K562 (cell line): Measurements from ENCODE around the gene HCN3. TPM values are rescaled to one million over a fixed set of nuclear protein-coding genes. Genes with fewer than 3 reads are reported as not detected.

Experiments
- AFF1 ChIP-seq, 2 experiments: fragments of 450-650 bp; IDR thresholded peaks; 2 replicates each; pipeline ENCODE4 v1.6.1; 2018; ENCODE audit warnings: mild to moderate bottlenecking in 2 of 2, low read depth in 1 of 2; ENCODE audit not compliant: partially characterized antibody in 2 of 2
- HLTF ChIP-seq: fragments of 450-650 bp; IDR thresholded peaks from 2 replicates; pipeline ENCODE4 v1.6.1; 2016
- NCOA6 ChIP-seq: fragments of 450-650 bp; IDR thresholded peaks from 2 replicates; pipeline ENCODE4 v1.6.1; 2017; ENCODE audit warnings: mild to moderate bottlenecking
- RHOXF2B ChIP-seq: fragments of 250-450 bp; sonication (Bioruptor Pico); conservative IDR thresholded peaks from 2 replicates; pipeline ENCODE4 v1.5.1; 2021
- RUNX1 ChIP-seq: sonication (generic); IDR thresholded peaks from 2 replicates; pipeline ENCODE4 v1.6.1; 2016; ENCODE audit warnings: antibody characterized with exemption, low read depth
- TGIF2 ChIP-seq: sonication (generic); formaldehyde crosslinking; IDR thresholded peaks from 2 replicates; pipeline ENCODE4 v1.8.1; 2022; ENCODE audit warnings: mild to moderate bottlenecking, missing genetic modification reagents, moderate library complexity
- TSHZ1 ChIP-seq: fragments of 250-450 bp; sonication (Bioruptor Pico); IDR thresholded peaks from 2 replicates; pipeline ENCODE4 v1.4.0; 2020; ENCODE audit warnings: mild to moderate bottlenecking, moderate library complexity
- ZBTB7A ChIP-seq: IDR thresholded peaks from 2 replicates; pipeline ENCODE4 v1.6.1; 2011; ENCODE audit warnings: low read depth, mild to moderate bottlenecking, low read length, moderate library complexity, borderline replicate concordance; ENCODE audit not compliant: control insufficient read depth
- ZFX ChIP-seq: sonication (generic); formaldehyde crosslinking; IDR thresholded peaks from 2 replicates; pipeline ENCODE4 v1.8.0; 2022; ENCODE audit warnings: mild to moderate bottlenecking, missing genetic modification reagents, moderate library complexity
- ZNF551 ChIP-seq: fragments of 250-450 bp; sonication (Bioruptor Pico); IDR thresholded peaks from 2 replicates; pipeline ENCODE4 v1.5.0; 2021; ENCODE audit warnings: mild to moderate bottlenecking, moderate library complexity
- ZNF695 ChIP-seq: fragments of 450-650 bp; formaldehyde crosslinking; IDR thresholded peaks from 2 replicates; pipeline ENCODE4 v1.4.0; 2020; ENCODE audit warnings: mild to moderate bottlenecking, moderate library complexity
- polyA plus RNA-seq, 8 experiments: library from polyadenylated mRNA; depleted of rRNA in 4 of 8; stranded (reverse) in 5 of 8; unstranded in 3 of 8; fragments of >200 nt; fragmentation: Nextera tagmentation in 2 of 8; fragmentation: Illumina TruSeq in 1 of 8; extraction: Ambion mirVana in 2 of 8; extraction: Trizol in 1 of 8; gene quantifications; 2 replicates each; pipeline versions ENCODE4 v1.2.1 to v1.2.3, GENCODE V29; 2011 to 2014; ENCODE audit warnings: inconsistent platforms in 1 of 8, missing spikeins in 1 of 8
- total RNA-seq, 7 experiments: library from RNA; depleted of rRNA in 6 of 7; stranded (reverse); fragments of >200 nt in 6 of 7; fragmentation: Illumina TruSeq in 2 of 7; extraction: Trizol in 2 of 7; gene quantifications; 2 replicates each; pipeline versions ENCODE4 v1.2.1 to v1.2.3, GENCODE V29; 2011 to 2021; ENCODE audit warnings: low replicate concordance in 1 of 7
- TF ChIP-seq, protein P1 (sequence below): fragments of 250-450 bp; sonication (Bioruptor Pico); IDR thresholded peaks from 2 replicates; pipeline ENCODE4 v1.5.1; 2021; ENCODE audit warnings: mild to moderate bottlenecking
- TF ChIP-seq, protein P2 (sequence below): sonication (generic); formaldehyde crosslinking; IDR thresholded peaks from 2 replicates; pipeline ENCODE4 v1.8.1; 2023; ENCODE audit warnings: mild to moderate bottlenecking, missing genetic modification reagents
- TF ChIP-seq, protein P3 (sequence below): fragments of 450-650 bp; IDR thresholded peaks from 2 replicates; pipeline ENCODE4 v1.6.1; 2016; ENCODE audit warnings: low read depth, mild to moderate bottlenecking, moderate library complexity

HCN3 gene
- total and polyA plus RNA-seq, 9 of the 15 experiments (the other 6 are each of a cell fraction or from before 2014, with no cell fraction given), result 0.91 to 9.7 (median 3.9) TPM

DNA sequence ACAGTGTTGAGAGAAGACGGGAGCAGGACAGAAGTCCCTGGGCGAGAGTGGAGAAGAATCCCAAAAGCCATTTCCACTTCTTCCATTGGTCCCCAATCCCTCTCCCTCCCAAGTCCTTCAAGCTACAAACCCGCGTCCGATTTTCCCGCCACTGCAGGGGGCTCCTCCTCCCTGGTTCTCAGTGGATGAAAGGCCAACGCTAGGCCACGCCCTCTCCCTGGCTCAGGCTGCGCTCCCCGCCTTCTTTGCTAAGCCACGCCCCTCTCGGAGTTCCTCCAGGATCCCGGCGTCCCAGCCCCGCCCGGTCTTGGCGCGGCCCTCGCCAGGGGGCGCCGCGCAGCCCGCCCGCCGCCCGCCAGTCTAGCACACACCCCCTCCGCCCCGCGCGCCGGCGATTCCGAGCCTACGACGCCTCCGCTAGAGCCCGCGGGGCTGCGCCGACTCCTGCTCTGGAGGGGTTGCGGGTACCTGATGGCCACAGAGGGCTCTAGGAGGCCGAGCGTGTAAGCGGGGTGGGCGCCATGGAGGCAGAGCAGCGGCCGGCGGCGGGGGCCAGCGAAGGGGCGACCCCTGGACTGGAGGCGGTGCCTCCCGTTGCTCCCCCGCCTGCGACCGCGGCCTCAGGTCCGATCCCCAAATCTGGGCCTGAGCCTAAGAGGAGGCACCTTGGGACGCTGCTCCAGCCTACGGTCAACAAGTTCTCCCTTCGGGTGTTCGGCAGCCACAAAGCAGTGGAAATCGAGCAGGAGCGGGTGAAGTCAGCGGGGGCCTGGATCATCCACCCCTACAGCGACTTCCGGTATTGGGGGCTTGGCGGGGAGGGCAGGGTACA lies at the start of gene HCN3 (continued):
- TF ChIP-seq, protein P1, sequence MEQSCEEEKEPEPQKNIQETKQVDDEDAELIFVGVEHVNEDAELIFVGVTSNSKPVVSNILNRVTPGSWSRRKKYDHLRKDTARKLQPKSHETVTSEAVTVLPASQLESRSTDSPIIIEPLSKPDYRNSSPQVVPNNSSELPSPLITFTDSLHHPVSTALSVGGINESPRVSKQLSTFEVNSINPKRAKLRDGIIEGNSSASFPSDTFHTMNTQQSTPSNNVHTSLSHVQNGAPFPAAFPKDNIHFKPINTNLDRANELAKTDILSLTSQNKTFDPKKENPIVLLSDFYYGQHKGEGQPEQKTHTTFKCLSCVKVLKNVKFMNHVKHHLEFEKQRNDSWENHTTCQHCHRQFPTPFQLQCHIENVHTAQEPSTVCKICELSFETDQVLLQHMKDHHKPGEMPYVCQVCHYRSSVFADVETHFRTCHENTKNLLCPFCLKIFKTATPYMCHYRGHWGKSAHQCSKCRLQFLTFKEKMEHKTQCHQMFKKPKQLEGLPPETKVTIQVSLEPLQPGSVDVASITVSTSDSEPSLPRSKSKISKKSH (CRISPR knock-in tag), result no peak
- TF ChIP-seq NCOA6, result no peak
- TF ChIP-seq TSHZ1, result no peak
- TF ChIP-seq ZNF695 (CRISPR knock-in tag), result no peak
- TF ChIP-seq TGIF2 (CRISPR knock-in tag), result 0 out of 2 replicates have a peak, but pooled peaks have one; percentile 13
- TF ChIP-seq RHOXF2B (CRISPR knock-in tag), result no peak
- TF ChIP-seq, protein P2, sequence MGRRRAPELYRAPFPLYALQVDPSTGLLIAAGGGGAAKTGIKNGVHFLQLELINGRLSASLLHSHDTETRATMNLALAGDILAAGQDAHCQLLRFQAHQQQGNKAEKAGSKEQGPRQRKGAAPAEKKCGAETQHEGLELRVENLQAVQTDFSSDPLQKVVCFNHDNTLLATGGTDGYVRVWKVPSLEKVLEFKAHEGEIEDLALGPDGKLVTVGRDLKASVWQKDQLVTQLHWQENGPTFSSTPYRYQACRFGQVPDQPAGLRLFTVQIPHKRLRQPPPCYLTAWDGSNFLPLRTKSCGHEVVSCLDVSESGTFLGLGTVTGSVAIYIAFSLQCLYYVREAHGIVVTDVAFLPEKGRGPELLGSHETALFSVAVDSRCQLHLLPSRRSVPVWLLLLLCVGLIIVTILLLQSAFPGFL (CRISPR knock-in tag), result 0 out of 2 replicates have a peak, but pooled peaks have one; percentile 22
- no peak for TF ChIP-seq AFF1 (IDR thresholded peaks at IDR 0.05; ENCODE audit: low read depth in 1 of 2, partially characterized antibody in 2 of 2)
- TF ChIP-seq, protein P3, sequence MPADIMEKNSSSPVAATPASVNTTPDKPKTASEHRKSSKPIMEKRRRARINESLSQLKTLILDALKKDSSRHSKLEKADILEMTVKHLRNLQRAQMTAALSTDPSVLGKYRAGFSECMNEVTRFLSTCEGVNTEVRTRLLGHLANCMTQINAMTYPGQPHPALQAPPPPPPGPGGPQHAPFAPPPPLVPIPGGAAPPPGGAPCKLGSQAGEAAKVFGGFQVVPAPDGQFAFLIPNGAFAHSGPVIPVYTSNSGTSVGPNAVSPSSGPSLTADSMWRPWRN, result no peak
- TF ChIP-seq ZNF551 (CRISPR knock-in tag), result no peak
- TF ChIP-seq HLTF, result no peak
- peak; percentile 95; the same call in 1 of the 2 replicates for TF ChIP-seq ZBTB7A
- 0 out of 2 replicates have a peak, but pooled peaks have one; percentile 34 for TF ChIP-seq ZFX
- TF ChIP-seq RUNX1, result no peak
